Endodermal cell (in vitro differentiated cells): ENCODE results near the gene C13orf42. TPM values are rescaled to one million over a fixed set of nuclear protein-coding genes. Genes with fewer than 3 reads are reported as not detected.

ENCODE experiments used
- DNase-seq: peaks from one replicate; pipeline ENCODE4 v3.0.0-alpha.2; 2017
- H3K27ac ChIP-seq: 2 replicates; pipeline ENCODE4 v1.5.1; 2013; ENCODE audit warnings: mild to moderate bottlenecking, low read depth, low read length, moderate library complexity
- H3K27me3 ChIP-seq: 2 replicates; pipeline ENCODE4 v1.6.1; 2013; ENCODE audit warnings: mild to moderate bottlenecking, low read length, moderate library complexity; ENCODE audit not compliant: insufficient read depth, control insufficient read depth, poor library complexity, severe bottlenecking
- H3K36me3 ChIP-seq: 2 replicates; pipeline ENCODE4 v1.7.0; 2013; ENCODE audit warnings: mild to moderate bottlenecking, low read length, moderate library complexity; ENCODE audit not compliant: control insufficient read depth, insufficient read depth
- H3K4me1 ChIP-seq: one replicate; pipeline ENCODE4 v1.7.0; 2013; ENCODE audit warnings: low read length; ENCODE audit not compliant: control insufficient read depth, insufficient read depth
- H3K4me3 ChIP-seq: 2 replicates; pipeline ENCODE4 v1.5.1; 2013; ENCODE audit warnings: mild to moderate bottlenecking, low read length, moderate library complexity
- H3K9ac ChIP-seq: 2 replicates; pipeline ENCODE4 v1.6.1; 2013; ENCODE audit warnings: mild to moderate bottlenecking, low read length, moderate library complexity; ENCODE audit not compliant: poor library complexity, severe bottlenecking; ENCODE audit errors: extremely low read depth
- H3K9me3 ChIP-seq: 2 replicates; pipeline ENCODE4 v1.6.1; 2013; ENCODE audit warnings: mild to moderate bottlenecking, low read length, moderate library complexity; ENCODE audit not compliant: control insufficient read depth
- H3K27ac Mint-ChIP-seq: 2 replicates; pipeline ENCODE4 v1.8.0; 2020; ENCODE audit warnings: mixed read lengths
- H3K27me3 Mint-ChIP-seq: 2 replicates; pipeline ENCODE4 v1.8.0; 2021; ENCODE audit warnings: mild to moderate bottlenecking, mixed read lengths; ENCODE audit not compliant: insufficient read depth
- H3K36me3 Mint-ChIP-seq: 2 replicates; pipeline ENCODE4 v1.8.0; 2020; ENCODE audit warnings: low read depth, mixed read lengths
- H3K4me1 Mint-ChIP-seq: 2 replicates; pipeline ENCODE4 v1.8.0; 2020; ENCODE audit warnings: mixed read lengths
- H3K4me3 Mint-ChIP-seq: 2 replicates; pipeline ENCODE4 v1.8.0; 2020; ENCODE audit warnings: mild to moderate bottlenecking, moderate library complexity, mixed read lengths
- H3K9me3 Mint-ChIP-seq: 2 replicates; pipeline ENCODE4 v1.8.0; 2020; ENCODE audit warnings: mild to moderate bottlenecking, mixed read lengths
- CTCF ChIP-seq: fragments of 200-600 bp; sonication (generic); conservative IDR thresholded peaks from 2 replicates; pipeline ENCODE4 v1.5.0; 2021; ENCODE audit warnings: antibody characterized with exemption, mild to moderate bottlenecking
- WGBS, 2 experiments: methylation state at CpG; one replicate each; pipeline versions ENCODE4 v1.1.5 to v1.1.7; 2013; ENCODE audit warnings: missing lambda C conversion rate in 2 of 2, mixed read lengths in 1 of 2; ENCODE audit not compliant: insufficient coverage in 1 of 2, insufficient read length in 1 of 2; 5-methylcytosine and 5-hydroxymethylcytosine counted together
- total RNA-seq, 2 donors: library from RNA; stranded (reverse); fragmentation: NEBNext Ultra II Directional in 1 of 2; extraction: Animal tissue kit (Norgen Biotek cat#: 25700) in 1 of 2; gene quantifications; 2 replicates in 1 of 2; 3 replicates in 1 of 2; pipeline ENCODE4 v1.2.1, GENCODE V29; 2021

The C13orf42 gene
- total RNA-seq, 2 donors from 2014 or later: 19.0 to 27.7 TPM

GRCh38 chr13:51147732-51148131 is 36.7 kb upstream of the C13orf42 start:
- Histone ChIP-seq H3K27ac (no peak overlapping the region), H3K27me3 (no peaks in the 10 kb centered on the region), H3K4me1 (peaks cover 16% of the 10 kb centered on the region), H3K9me3 (peaks cover 44% of the 10 kb centered on the region), H3K36me3 (peaks cover 38% of the 10 kb centered on the region), H3K9ac (peak overlapping the region; percentile 27), H3K4me3 (no peak overlapping the region)
- DNase-seq: no peak
- 44 to 73% methylated on average over 5 to 6 of the region's 7 CpGs for WGBS, 2 experiments
- Mint-ChIP-seq H3K36me3 (peaks cover 46% of the 10 kb centered on the region), H3K4me3 (peak overlapping the region; percentile 18), H3K27ac (peak overlapping the region; percentile 96), H3K9me3 (peaks cover 30% of the 10 kb centered on the region), H3K27me3 (no peaks in the 10 kb centered on the region), H3K4me1 (peaks cover 68% of the 10 kb centered on the region)
- no peak for TF ChIP-seq CTCF

- H3K27ac ChIP-seq: no peak overlapping the region
- no peaks in the 10 kb centered on the region for H3K27me3 Mint-ChIP-seq
- no peak for TF ChIP-seq CTCF
- WGBS, 2 experiments: 36 to 80% methylated on average over 1 of the region's 1 CpG
- peak overlapping the region; percentile 96 for H3K27ac Mint-ChIP-seq
- no peak for DNase-seq
- H3K4me1 Mint-ChIP-seq: peaks cover 57% of the 10 kb centered on the region
- H3K9ac ChIP-seq: peak overlapping the region; percentile 28
- peaks cover 33% of the 10 kb centered on the region for H3K36me3 ChIP-seq
- H3K4me1 ChIP-seq: peaks cover 16% of the 10 kb centered on the region
- no peak overlapping the region for H3K4me3 ChIP-seq
- H3K36me3 Mint-ChIP-seq: peaks cover 35% of the 10 kb centered on the region
- peaks cover 46% of the 10 kb centered on the region for H3K9me3 ChIP-seq
- peaks cover 32% of the 10 kb centered on the region for H3K9me3 Mint-ChIP-seq
- H3K4me3 Mint-ChIP-seq: no peak overlapping the region
- no peaks in the 10 kb centered on the region for H3K27me3 ChIP-seq
Observed at GRCh38 chr13:51146667-51147066, 35.6 kb upstream of the C13orf42 start.

GRCh38 chr13:51137250-51137649 is 26.2 kb upstream of the C13orf42 start:
- no peak for TF ChIP-seq CTCF
- DNase-seq: no peak
- Histone ChIP-seq H3K27ac (no peak overlapping the region), H3K9ac (no peak overlapping the region), H3K27me3 (no peaks in the 10 kb centered on the region), H3K36me3 (peaks cover 42% of the 10 kb centered on the region), H3K4me3 (no peak overlapping the region), H3K9me3 (peaks cover 71% of the 10 kb centered on the region), H3K4me1 (no peaks in the 10 kb centered on the region)
- Mint-ChIP-seq H3K4me1 (peaks cover 5% of the 10 kb centered on the region), H3K27ac (no peak overlapping the region), H3K36me3 (peaks cover 82% of the 10 kb centered on the region), H3K9me3 (peaks cover 50% of the 10 kb centered on the region), H3K27me3 (no peaks in the 10 kb centered on the region), H3K4me3 (no peak overlapping the region)
- 91 to 100% methylated on average over 2 to 4 of the region's 4 CpGs for WGBS, 2 experiments
